ENCODE data around the gene KLRC3. TPM values are rescaled to one million over a fixed set of nuclear protein-coding genes. Genes with fewer than 3 reads are reported as not detected.
"Not testable (repeated sequence)": the region's sequence is repeated elsewhere in the genome, so short reads cannot be mapped to it uniquely, and the experiment has no call there.

Gene KLRC3
- total RNA-seq: not detected

GRCh38 chr12:10420334-10420733 lies at the start of gene KLRC3:
TSS of gene KLRC3 (minus strand) at chr12:10420595. CDS start at chr12:10420550, 45 bp downstream.
- intact Hi-C loops (cut with DNase I; ENCODE audit: low total_unique reads); H3K27me3 ChIP-seq; H3K9me3 ChIP-seq; in situ Hi-C loops (cut with MboI; ENCODE audit: low pct_ligation_motif_present in 1 of 4, low pct_unique_long_range_greater_than_20kb in 1 of 4, low sequenced_read_pairs in 3 of 4); DNase-seq; H3K4me3 ChIP-seq; H3K27ac ChIP-seq; H3K4me1 ChIP-seq; H3K36me3 ChIP-seq: not testable (repeated sequence)
- WGBS, 2 donors (ENCODE audit: low coverage in 1 of 2): 7 to 11% methylated on average over 1 of the region's 1 CpG

- TF ChIP-seq EP300 (IDR thresholded peaks at IDR 0.05; ENCODE audit: low read depth) (no peak), POLR2A (IDR thresholded peaks at IDR 0.05) (no peak), POLR2AphosphoS5 (IDR thresholded peaks at IDR 0.05) (no peak), CTCF (IDR thresholded peaks at IDR 0.05) (no peak)
- Histone ChIP-seq H3K27ac (no peak overlapping the region), H3K36me3 (no peaks in the 10 kb centered on the region), H3K27me3 (no peaks in the 10 kb centered on the region), H3K4me3 (no peak overlapping the region), H3K4me1 (no peaks in the 10 kb centered on the region), H3K9me3 (no peaks in the 10 kb centered on the region)
- in situ Hi-C loops (cut with MboI; ENCODE audit: low pct_ligation_motif_present in 1 of 4, low pct_unique_long_range_greater_than_20kb in 1 of 4, low sequenced_read_pairs in 3 of 4): no loop called here
- 89 to 90% methylated on average over 1 of the region's 1 CpG for WGBS, 2 donors (ENCODE audit: low coverage in 1 of 2)
- no peak for DNase-seq
- intact Hi-C loops (cut with DNase I; ENCODE audit: low total_unique reads): no loop called here
Observed at GRCh38 chr12:10469701-10470100, 49.3 kb upstream of the KLRC3 start.

GRCh38 chr12:10466311-10466710 lies 45.9 kb upstream of the KLRC3 start:
- intact Hi-C loops (cut with DNase I; ENCODE audit: low total_unique reads): no loop called here

GRCh38 chr12:10457760-10458159 lies 37.4 kb upstream of the KLRC3 start:
- intact Hi-C loops (cut with DNase I; ENCODE audit: low total_unique reads) (loop anchor here (5.0 kb wide), 1 partner anchor 1675 kb away; no protein-coding TSS in a partner anchor), in situ Hi-C loops (cut with MboI; ENCODE audit: low pct_ligation_motif_present in 1 of 4, low pct_unique_long_range_greater_than_20kb in 1 of 4, low sequenced_read_pairs in 3 of 4) (no loop called here)
- H3K27ac ChIP-seq: no peak overlapping the region
- peaks cover 0 to 4% (median 0%) of the 10 kb centered on the region in 4 donors for H3K4me1 ChIP-seq
- TF ChIP-seq CTCF (IDR thresholded peaks at IDR 0.05): no peak
- TF ChIP-seq EP300 (IDR thresholded peaks at IDR 0.05; ENCODE audit: low read depth): no peak
- TF ChIP-seq POLR2AphosphoS5 (IDR thresholded peaks at IDR 0.05): no peak
- no peak for TF ChIP-seq POLR2A (IDR thresholded peaks at IDR 0.05)
- no peak overlapping the region for H3K4me3 ChIP-seq
- 93 to 100% methylated on average over 3 of the region's 3 CpGs for WGBS, 2 donors (ENCODE audit: low coverage in 1 of 2)
- no peaks in the 10 kb centered on the region for H3K36me3 ChIP-seq
- peaks cover 0 to 4% of the 10 kb centered on the region in 2 donors for H3K9me3 ChIP-seq
- no peak for DNase-seq
- H3K27me3 ChIP-seq: no peaks in the 10 kb centered on the region

More at GRCh38 chr12:10466311-10466710, 45.9 kb upstream of the KLRC3 start:
- in situ Hi-C loops (cut with MboI; ENCODE audit: low pct_ligation_motif_present in 1 of 4, low pct_unique_long_range_greater_than_20kb in 1 of 4, low sequenced_read_pairs in 3 of 4): no loop called here
- H3K27ac ChIP-seq: no peak overlapping the region
- H3K27me3 ChIP-seq: no peaks in the 10 kb centered on the region
- no peak overlapping the region for H3K4me3 ChIP-seq
- no peak for TF ChIP-seq POLR2AphosphoS5 (IDR thresholded peaks at IDR 0.05)
- TF ChIP-seq POLR2A (IDR thresholded peaks at IDR 0.05): no peak
- TF ChIP-seq EP300 (IDR thresholded peaks at IDR 0.05; ENCODE audit: low read depth): no peak
- no peak for TF ChIP-seq CTCF (IDR thresholded peaks at IDR 0.05)
- H3K4me1 ChIP-seq: no peaks in the 10 kb centered on the region
- DNase-seq: no peak
- H3K36me3 ChIP-seq: no peaks in the 10 kb centered on the region
- H3K9me3 ChIP-seq: no peaks in the 10 kb centered on the region
- 87% methylated on average over 4 of the region's 4 CpGs; no CpG with 5 or more reads in 1 of the 2 donors for WGBS, 2 donors (ENCODE audit: low coverage in 1 of 2)

GRCh38 chr12:10456856-10457255 lies 36.5 kb upstream of the KLRC3 start:
- H3K4me1 ChIP-seq: peaks cover 0 to 4% (median 0%) of the 10 kb centered on the region in 4 donors
- H3K27ac ChIP-seq: no peak overlapping the region
- WGBS, 2 donors (ENCODE audit: low coverage in 1 of 2): 92 to 94% methylated on average over 2 of the region's 2 CpGs
- H3K27me3 ChIP-seq: no peaks in the 10 kb centered on the region
- no peak for DNase-seq
- intact Hi-C loops (cut with DNase I; ENCODE audit: low total_unique reads): loop anchor here (5.0 kb wide), 1 partner anchor 1675 kb away; no protein-coding TSS in a partner anchor
- no peaks in the 10 kb centered on the region for H3K36me3 ChIP-seq
- H3K9me3 ChIP-seq: peaks cover 0 to 4% of the 10 kb centered on the region in 2 donors
- no peak overlapping the region for H3K4me3 ChIP-seq
- TF ChIP-seq POLR2A (IDR thresholded peaks at IDR 0.05) (no peak), POLR2AphosphoS5 (IDR thresholded peaks at IDR 0.05) (no peak), CTCF (IDR thresholded peaks at IDR 0.05) (no peak)
- in situ Hi-C loops (cut with MboI; ENCODE audit: low pct_ligation_motif_present in 1 of 4, low pct_unique_long_range_greater_than_20kb in 1 of 4, low sequenced_read_pairs in 3 of 4): no loop called here

All from transverse colon (tissue), 4 donors.